ENCODE measurements around the gene LYPD5. TPM values are rescaled to one million over a fixed set of nuclear protein-coding genes. Genes with fewer than 3 reads are reported as not detected.
A peak's percentile ranks its signal among the peaks of the same experiment; 100 is the strongest.

Gene LYPD5
- total and polyA plus RNA-seq, 2 of the 8 experiments (the other 6 are each of a cell fraction or from before 2014, with no cell fraction given): 0.74 to 4.3 TPM

- Histone ChIP-seq H3K27ac (ENCODE audit: low read depth, low read length) (no peak overlapping the region), H3K14ac (ENCODE audit: insufficient read length) (no peak overlapping the region), H3K18ac (ENCODE audit: extremely low read depth, low read length) (no peak overlapping the region), H3K23ac (ENCODE audit: insufficient read length) (no peak overlapping the region), H2BK12ac (ENCODE audit: low read depth, low read length) (no peak overlapping the region), H3K79me2 (ENCODE audit: control insufficient read depth in 1 of 2, insufficient read depth in 2 of 2, low read length in 2 of 2) (no peaks in the 10 kb centered on the region), H3K4me2 (ENCODE audit: insufficient read depth in 1 of 2, low read depth in 2 of 2, low read length in 2 of 2) (no peak overlapping the region), H3K9me3 (ENCODE audit: insufficient read depth in 2 of 2, low read depth in 1 of 2, low read length in 1 of 2) (no peaks in the 10 kb centered on the region), H3K79me1 (ENCODE audit: low read depth, low read length) (no peaks in the 10 kb centered on the region), H4K8ac (ENCODE audit: extremely low read depth, insufficient read depth, low read length) (peak overlapping the region; percentile 36; the same call in 1 of the 2 replicates), H2BK120ac (replicated peaks; ENCODE audit: low read depth, low read length) (no peak overlapping the region), H3K4ac (replicated peaks; ENCODE audit: insufficient read length, low read depth, low read length) (no peak overlapping the region), H2AK5ac (ENCODE audit: low read depth, low read length) (no peak overlapping the region), H2BK20ac (ENCODE audit: low read length) (no peak overlapping the region), H4K20me1 (replicated peaks in 1 of 2; ENCODE audit: control insufficient read depth in 1 of 2, insufficient read depth in 2 of 2, low read length in 2 of 2) (no peaks in the 10 kb centered on the region), H3K4me3 (ENCODE audit: extremely low read depth in 1 of 4, insufficient read depth in 2 of 4, low read depth in 3 of 4, low read length in 4 of 4) (no peak overlapping the region), H4K5ac (ENCODE audit: insufficient read length, low read depth, low read length) (no peak overlapping the region), H2BK5ac (ENCODE audit: low read depth, low read length) (no peak overlapping the region), H3K36me3 (ENCODE audit: control insufficient read depth in 2 of 4, insufficient read depth in 4 of 4, low read length in 3 of 4) (no peaks in the 10 kb centered on the region), H4K91ac (replicated peaks; ENCODE audit: insufficient read length, low read length) (no peak overlapping the region), H2AFZ (ENCODE audit: low read length) (no peak overlapping the region), H3K27me3 (replicated peaks in 1 of 4; ENCODE audit: control insufficient read depth in 3 of 4, extremely low read depth in 1 of 4, insufficient read depth in 3 of 4, low read length in 3 of 4) (no peaks in the 10 kb centered on the region), H3K23me2 (ENCODE audit: low read depth, low read length) (no peaks in the 10 kb centered on the region), H3K4me1 (replicated peaks in 1 of 4; ENCODE audit: control insufficient read depth in 3 of 4, insufficient read depth in 4 of 4, low read length in 3 of 4) (peaks cover 0 to 4% (median 2%) of the 10 kb centered on the region in 4 experiments; a peak in 4 of 7 replicates), H2BK15ac (ENCODE audit: low read length) (no peak overlapping the region), H3K9ac (replicated peaks in 1 of 4; ENCODE audit: extremely low read depth in 1 of 4, low read depth in 3 of 4, low read length in 3 of 4) (no peak overlapping the region), H3K56ac (replicated peaks; ENCODE audit: insufficient read length, low read depth, low read length) (no peak overlapping the region)
- TF ChIP-seq JUN (IDR thresholded peaks at IDR 0.05; ENCODE audit: low read depth, low read length): no peak
- TF ChIP-seq KDM4A (IDR thresholded peaks at IDR 0.05; ENCODE audit: low read depth, low read length, severe bottlenecking): no peak
- TF ChIP-seq POLR2AphosphoS5 (IDR thresholded peaks at IDR 0.05; ENCODE audit: low read depth, low read length): no peak
- no peak for TF ChIP-seq SIN3A (conservative IDR thresholded peaks at IDR 0.05 in 1 of 2, IDR thresholded peaks at IDR 0.05 in 1 of 2; ENCODE audit: low read depth in 1 of 2, low read length in 2 of 2)
- no peak for TF ChIP-seq TCF12 (IDR thresholded peaks at IDR 0.05; ENCODE audit: low read depth, low read length)
- no peak for TF ChIP-seq ZNF274 (IDR thresholded peaks at IDR 0.05; ENCODE audit: borderline replicate concordance, extremely low read depth, low read length)
- no peak for TF ChIP-seq BRCA1 (IDR thresholded peaks at IDR 0.05; ENCODE audit: low read depth, low read length)
- DNase-seq (ENCODE audit: low read depth in 1 of 2, low spot score in 2 of 2) (no peak), FAIRE-seq (no peak)
- WGBS, 2 experiments (ENCODE audit: extremely low coverage in 1 of 2, insufficient coverage in 1 of 2, insufficient read length in 1 of 2, insufficient replicate concordance in 2 of 2, low coverage in 1 of 2, low lambda C conversion rate in 2 of 2, missing lambda C conversion rate in 1 of 2): 87% methylated on average over 3 of the region's 3 CpGs; no CpG with 5 or more reads in 1 of the 2 experiments
- ChIA-PET POLR2A (ENCODE audit: partially characterized antibody) (interaction anchor here (1.3 kb wide), 1 partner anchor 9 kb away, joined by 4 read pairs; the partner anchor contains the start of gene SMG9), CTCF (ENCODE audit: partially characterized antibody) (interaction anchor here (0.8 to 37.0 kb wide), 5 partner anchors 7 to 169 kb away, joined by 3 to 703 read pairs (median 4); partner anchors contain the start of genes KCNN4 and SMG9)
These were observed 38.7 kb downstream of the LYPD5 start for GRCh38 chr19:43763473-43763939.
